COR-L47 (cell line): Measurements from ENCODE around the gene SNX25.
A peak's percentile ranks its signal among the peaks of the same experiment; 100 is the strongest.
"Not testable (repeated sequence)": the region's sequence is repeated elsewhere in the genome, so short reads cannot be mapped to it uniquely, and the experiment has no call there.

Source experiments
- DNase-seq: peaks from one replicate; lab custom pipeline; 2025; lab: John Stamatoyannopoulos, UW

SNX25 gene

GRCh38 chr4:185209031-185209851 is at the start of gene SNX25:
TSS of gene SNX25 (plus strand) at chr4:185209598. CDS start at chr4:185209827, 229 bp downstream.
- peak; percentile 87 for DNase-seq

GRCh38 chr4:185165605-185166063 is 43.8 kb upstream of the SNX25 start:
- DNase-seq, result no peak

GRCh38 chr4:185167234-185167633 is 42.2 kb upstream of the SNX25 start:
- no peak for DNase-seq

GRCh38 chr4:185171373-185172071 is 37.9 kb upstream of the SNX25 start:
- no peak for DNase-seq

- no peak for DNase-seq
Measured at GRCh38 chr4:185179488-185179887, 29.9 kb upstream of the SNX25 start.

GRCh38 chr4:185182239-185182638 is 27.2 kb upstream of the SNX25 start:
- no peak for DNase-seq

GRCh38 chr4:185183622-185184281 is 25.6 kb upstream of the SNX25 start:
- DNase-seq, result peak; percentile 95

- no peak for DNase-seq
Measured at GRCh38 chr4:185186769-185187168, 22.6 kb upstream of the SNX25 start.

GRCh38 chr4:185189606-185190305 is 19.6 kb upstream of the SNX25 start:
- no peak for DNase-seq

GRCh38 chr4:185190306-185190856 is 19.0 kb upstream of the SNX25 start:
- no peak for DNase-seq

GRCh38 chr4:185192059-185192458 is 17.3 kb upstream of the SNX25 start:
- DNase-seq, result no peak

GRCh38 chr4:185194924-185195888 is 14.2 kb upstream of the SNX25 start:
- DNase-seq, result no peak

- DNase-seq, result no peak
Measured at GRCh38 chr4:185196437-185196836, 13.0 kb upstream of the SNX25 start.

GRCh38 chr4:185198189-185198588 is 11.2 kb upstream of the SNX25 start:
- not testable (repeated sequence) for DNase-seq

GRCh38 chr4:185201977-185202962 is 7.1 kb upstream of the SNX25 start:
- DNase-seq, result no peak

GRCh38 chr4:185202984-185203485 is 6.4 kb upstream of the SNX25 start:
- DNase-seq, result no peak

GRCh38 chr4:185203486-185204237 is 5.7 kb upstream of the SNX25 start, which contains the start of gene CFAP97:
TSS of gene CFAP97 (minus strand) at chr4:185204000. CDS start at chr4:185191196, 12,804 bp downstream.
- DNase-seq, result peak; percentile 95

GRCh38 chr4:185204238-185204910 is 5.0 kb upstream of the SNX25 start:
- peak; percentile 39 for DNase-seq
